MM.1S (cell line): ENCODE data around the gene CARD8.

Experiments used
- DNase-seq: peaks from one replicate; pipeline ENCODE4 v3.0.0-alpha.2; 2015
- H2AFZ ChIP-seq: fragments of 300-600 bp; sonication (generic); 2 replicates; pipeline ENCODE4 v1.6.0; 2016; ENCODE audit warnings: antibody characterized with exemption, low read length
- H3F3A ChIP-seq: fragments of 300-600 bp; sonication (generic); 2 replicates; pipeline ENCODE4 v1.6.1; 2016; ENCODE audit warnings: mild to moderate bottlenecking, antibody characterized with exemption, low read length, moderate library complexity, mixed read lengths; ENCODE audit not compliant: insufficient read depth
- H3K27ac ChIP-seq: fragments of 300-600 bp; sonication (generic); 2 replicates; pipeline ENCODE4 v1.5.1; 2016; ENCODE audit warnings: mild to moderate bottlenecking, low read length
- H3K27me3 ChIP-seq: fragments of 300-600 bp; sonication (generic); replicated peaks from 2 replicates; pipeline ENCODE4 v1.6.0; 2016; ENCODE audit warnings: low read length; ENCODE audit not compliant: insufficient read depth
- H3K36me3 ChIP-seq: fragments of 300-600 bp; sonication (generic); replicated peaks from 2 replicates; pipeline ENCODE4 v1.6.1; 2016; ENCODE audit warnings: mild to moderate bottlenecking, low read length, mixed read lengths; ENCODE audit not compliant: insufficient read depth
- H3K4me1 ChIP-seq: fragments of 300-600 bp; sonication (generic); 2 replicates; pipeline ENCODE4 v1.6.1; 2016; ENCODE audit warnings: low read length, mixed read lengths
- H3K4me2 ChIP-seq: fragments of 300-600 bp; sonication (generic); 2 replicates; pipeline ENCODE4 v1.6.0; 2016; ENCODE audit warnings: low read depth, low read length
- H3K4me3 ChIP-seq: fragments of 300-600 bp; sonication (generic); 2 replicates; pipeline ENCODE4 v1.5.1; 2016; ENCODE audit warnings: low read length, mixed read lengths
- H3K79me2 ChIP-seq: fragments of 300-600 bp; sonication (generic); 2 replicates; pipeline ENCODE4 v1.6.1; 2016; ENCODE audit warnings: mixed run types, low read length, mixed read lengths
- H3K9ac ChIP-seq: fragments of 300-600 bp; sonication (generic); 2 replicates; pipeline ENCODE4 v1.6.1; 2016; ENCODE audit warnings: low read length, mixed read lengths
- H3K9me2 ChIP-seq: fragments of 300-600 bp; sonication (generic); replicated peaks from 2 replicates; pipeline ENCODE4 v1.6.1; 2016; ENCODE audit warnings: mild to moderate bottlenecking, low read length, mixed read lengths; ENCODE audit not compliant: insufficient read depth
- H3K9me3 ChIP-seq: fragments of 300-600 bp; sonication (generic); replicated peaks from 2 replicates; pipeline ENCODE4 v1.6.1; 2016; ENCODE audit warnings: mild to moderate bottlenecking, low read length, mixed read lengths; ENCODE audit not compliant: insufficient read depth
- H4K20me1 ChIP-seq: fragments of 300-600 bp; sonication (generic); 2 replicates; pipeline ENCODE4 v1.6.1; 2016; ENCODE audit warnings: mild to moderate bottlenecking, low read length, moderate library complexity, mixed read lengths; ENCODE audit not compliant: insufficient read depth
- CTCF ChIP-seq: fragments of 300-600 bp; sonication (generic); IDR thresholded peaks from 2 replicates; pipeline ENCODE4 v1.5.1; 2016; ENCODE audit warnings: antibody characterized with exemption, low read length, mixed read lengths
- EZH2 ChIP-seq: fragments of 300-600 bp; sonication (generic); optimal IDR thresholded peaks from 2 replicates; pipeline ENCODE3; 2017; ENCODE audit warnings: low read depth, mild to moderate bottlenecking, antibody characterized with exemption, low read length, mixed read lengths
- EZH2phosphoT487 ChIP-seq: fragments of 300-600 bp; sonication (generic); IDR thresholded peaks from 2 replicates; pipeline ENCODE4 v1.6.1; 2018; ENCODE audit warnings: antibody characterized with exemption, low read length

Gene CARD8

GRCh38 chr19:48290401-48290770, 34.7 kb upstream of the CARD8 start:
- TF ChIP-seq EZH2phosphoT487 (no peak), EZH2 (no peak), CTCF (no peak)
- Histone ChIP-seq H3K9me3 (no peaks in the 10 kb centered on the region), H4K20me1 (no peaks in the 10 kb centered on the region), H3K9me2 (no peaks in the 10 kb centered on the region), H3K9ac (no peak overlapping the region), H3K79me2 (no peaks in the 10 kb centered on the region), H3K27me3 (peaks cover 73% of the 10 kb centered on the region), H3F3A (no peaks in the 10 kb centered on the region), H3K4me1 (no peaks in the 10 kb centered on the region), H3K36me3 (no peaks in the 10 kb centered on the region), H2AFZ (no peak overlapping the region), H3K4me2 (no peak overlapping the region), H3K4me3 (no peak overlapping the region), H3K27ac (no peak overlapping the region)
- DNase-seq: no peak

- Histone ChIP-seq H3K9me2 (no peaks in the 10 kb centered on the region), H3K9me3 (no peaks in the 10 kb centered on the region), H3K36me3 (no peaks in the 10 kb centered on the region), H3K27me3 (peaks cover 74% of the 10 kb centered on the region), H4K20me1 (no peaks in the 10 kb centered on the region), H3K4me3 (no peak overlapping the region), H3K27ac (no peak overlapping the region), H3K4me2 (no peak overlapping the region), H3K9ac (no peak overlapping the region), H3F3A (no peaks in the 10 kb centered on the region), H3K4me1 (no peaks in the 10 kb centered on the region), H3K79me2 (no peaks in the 10 kb centered on the region), H2AFZ (no peak overlapping the region)
- TF ChIP-seq EZH2: no peak
- no peak for TF ChIP-seq EZH2phosphoT487
- TF ChIP-seq CTCF: no peak
- DNase-seq: no peak
These were observed 32.0 kb upstream of the CARD8 start for GRCh38 chr19:48287748-48288147.

- Histone ChIP-seq H3K4me2 (no peak overlapping the region), H3K9ac (no peak overlapping the region), H3K4me1 (no peaks in the 10 kb centered on the region), H3K27me3 (peaks cover 84% of the 10 kb centered on the region), H3K36me3 (no peaks in the 10 kb centered on the region), H2AFZ (no peak overlapping the region), H3F3A (no peaks in the 10 kb centered on the region), H3K4me3 (no peak overlapping the region), H3K9me3 (no peaks in the 10 kb centered on the region), H3K79me2 (no peaks in the 10 kb centered on the region), H4K20me1 (no peaks in the 10 kb centered on the region), H3K9me2 (no peaks in the 10 kb centered on the region), H3K27ac (no peak overlapping the region)
- TF ChIP-seq CTCF: no peak
- TF ChIP-seq EZH2phosphoT487: no peak
- TF ChIP-seq EZH2: no peak
- no peak for DNase-seq
These were observed 29.2 kb upstream of the CARD8 start for GRCh38 chr19:48284896-48285295.

- H2AFZ ChIP-seq: no peak overlapping the region
- H3K27ac ChIP-seq: no peak overlapping the region
- H3K9ac ChIP-seq: no peak overlapping the region
- H3K4me3 ChIP-seq: no peak overlapping the region
- no peak for TF ChIP-seq EZH2phosphoT487
- H4K20me1 ChIP-seq: no peaks in the 10 kb centered on the region
- H3K9me3 ChIP-seq: no peaks in the 10 kb centered on the region
- peaks cover 84% of the 10 kb centered on the region for H3K27me3 ChIP-seq
- H3F3A ChIP-seq: no peaks in the 10 kb centered on the region
- no peaks in the 10 kb centered on the region for H3K79me2 ChIP-seq
- H3K4me2 ChIP-seq: no peak overlapping the region
- no peak for DNase-seq
- no peaks in the 10 kb centered on the region for H3K9me2 ChIP-seq
- no peaks in the 10 kb centered on the region for H3K4me1 ChIP-seq
- H3K36me3 ChIP-seq: no peaks in the 10 kb centered on the region
These were observed 28.2 kb upstream of the CARD8 start for GRCh38 chr19:48283908-48284307.
